Thyroid gland (tissue), 4 donors: ENCODE results near the gene HYAL1.

Experiments used
- POLR2A ChIP-seq, 2 donors: fragments of 450-650 bp; IDR thresholded peaks; one replicate each; pipeline ENCODE4 v1.6.1; 2017; ENCODE audit warnings: antibody characterized with exemption in 2 of 2, mild to moderate bottlenecking in 2 of 2, moderate library complexity in 1 of 2
- TF ChIP-seq, protein P1 (sequence below), 6 experiments: fragments of 200-600 bp in 3 of 6; fragments of 450-650 bp in 3 of 6; sonication (generic) in 3 of 6; IDR thresholded peaks; one replicate each; pipeline ENCODE4 v1.5.1; 2016 to 2019; ENCODE audit warnings: antibody characterized with exemption in 6 of 6, mild to moderate bottlenecking in 2 of 6, inconsistent platforms in 1 of 6, moderate library complexity in 1 of 6

DNA sequence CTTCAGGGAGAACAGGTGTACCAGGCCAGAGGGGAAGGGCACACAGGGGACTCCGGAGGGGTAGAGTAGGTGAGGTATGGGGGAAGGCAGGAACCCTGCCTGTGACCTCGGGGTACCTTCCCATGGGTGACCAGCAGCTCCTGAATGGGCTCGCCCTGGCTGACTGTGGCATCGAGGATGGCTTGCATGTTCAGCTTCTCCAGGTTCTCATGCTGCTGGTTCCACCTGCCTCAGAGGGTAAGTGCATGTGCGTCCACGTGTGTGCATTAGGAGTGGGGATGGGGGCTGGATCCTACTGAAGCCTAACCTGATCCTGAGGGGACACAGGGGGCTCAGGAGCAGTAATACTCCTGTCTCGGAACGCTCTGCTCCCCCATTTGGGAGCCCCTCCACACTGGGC is 41.6 kb upstream of the HYAL1 start:
- TF ChIP-seq, protein P1, sequence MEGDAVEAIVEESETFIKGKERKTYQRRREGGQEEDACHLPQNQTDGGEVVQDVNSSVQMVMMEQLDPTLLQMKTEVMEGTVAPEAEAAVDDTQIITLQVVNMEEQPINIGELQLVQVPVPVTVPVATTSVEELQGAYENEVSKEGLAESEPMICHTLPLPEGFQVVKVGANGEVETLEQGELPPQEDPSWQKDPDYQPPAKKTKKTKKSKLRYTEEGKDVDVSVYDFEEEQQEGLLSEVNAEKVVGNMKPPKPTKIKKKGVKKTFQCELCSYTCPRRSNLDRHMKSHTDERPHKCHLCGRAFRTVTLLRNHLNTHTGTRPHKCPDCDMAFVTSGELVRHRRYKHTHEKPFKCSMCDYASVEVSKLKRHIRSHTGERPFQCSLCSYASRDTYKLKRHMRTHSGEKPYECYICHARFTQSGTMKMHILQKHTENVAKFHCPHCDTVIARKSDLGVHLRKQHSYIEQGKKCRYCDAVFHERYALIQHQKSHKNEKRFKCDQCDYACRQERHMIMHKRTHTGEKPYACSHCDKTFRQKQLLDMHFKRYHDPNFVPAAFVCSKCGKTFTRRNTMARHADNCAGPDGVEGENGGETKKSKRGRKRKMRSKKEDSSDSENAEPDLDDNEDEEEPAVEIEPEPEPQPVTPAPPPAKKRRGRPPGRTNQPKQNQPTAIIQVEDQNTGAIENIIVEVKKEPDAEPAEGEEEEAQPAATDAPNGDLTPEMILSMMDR (IDR thresholded peaks at IDR 0.05) = no peak
- no peak for TF ChIP-seq POLR2A (IDR thresholded peaks at IDR 0.05)
